8988T (cell line): Measurements from ENCODE around the gene DIAPH3.

ENCODE experiments used
- DNase-seq: peaks from one replicate; pipeline ENCODE4 v3.0.0; 2011

Gene DIAPH3

DNA sequence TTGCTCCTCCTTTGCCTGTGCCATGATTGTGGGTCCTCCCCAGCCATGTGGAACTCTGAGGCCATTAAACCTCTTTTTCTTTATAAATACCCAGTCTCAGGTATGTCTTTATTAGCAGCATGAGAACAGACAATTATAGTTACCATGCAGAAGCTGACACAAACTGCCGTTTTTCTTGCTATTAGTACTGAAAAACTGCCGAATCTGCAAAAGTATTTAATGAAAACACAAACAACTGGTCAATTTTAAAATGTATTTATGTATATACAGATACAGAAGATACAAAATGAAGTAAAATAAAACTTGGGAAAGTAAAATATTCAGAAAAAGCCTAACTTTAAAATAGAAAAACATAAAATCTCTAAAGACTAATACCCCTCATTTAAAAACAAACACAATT is 206.3 kb downstream of the DIAPH3 start:
- DNase-seq: no peak

- DNase-seq: no peak
These were observed 209.1 kb downstream of the DIAPH3 start for GRCh38 chr13:59954601-59955000.

DNA sequence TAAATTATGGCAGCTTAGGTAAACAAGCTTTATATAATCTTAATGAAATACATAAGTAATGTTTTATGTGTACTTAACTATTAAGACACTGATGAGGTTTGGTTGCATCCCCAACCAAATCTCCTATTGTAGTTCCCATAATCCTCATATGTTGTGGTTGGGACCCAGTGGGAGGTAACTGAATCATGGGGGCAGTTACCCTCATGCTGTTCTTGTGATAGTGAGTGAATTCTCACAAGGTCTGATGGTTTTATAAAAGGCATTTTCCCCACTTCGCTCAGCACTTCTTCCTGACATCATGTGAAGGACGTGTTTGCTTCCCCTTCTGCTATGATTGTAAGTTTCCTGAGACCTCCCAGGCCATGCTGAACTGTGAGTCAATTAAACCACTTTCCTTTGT is 212.7 kb downstream of the DIAPH3 start:
- no peak for DNase-seq

- DNase-seq: no peak
These were observed 213.5 kb downstream of the DIAPH3 start for GRCh38 chr13:59950266-59950665.

DNA sequence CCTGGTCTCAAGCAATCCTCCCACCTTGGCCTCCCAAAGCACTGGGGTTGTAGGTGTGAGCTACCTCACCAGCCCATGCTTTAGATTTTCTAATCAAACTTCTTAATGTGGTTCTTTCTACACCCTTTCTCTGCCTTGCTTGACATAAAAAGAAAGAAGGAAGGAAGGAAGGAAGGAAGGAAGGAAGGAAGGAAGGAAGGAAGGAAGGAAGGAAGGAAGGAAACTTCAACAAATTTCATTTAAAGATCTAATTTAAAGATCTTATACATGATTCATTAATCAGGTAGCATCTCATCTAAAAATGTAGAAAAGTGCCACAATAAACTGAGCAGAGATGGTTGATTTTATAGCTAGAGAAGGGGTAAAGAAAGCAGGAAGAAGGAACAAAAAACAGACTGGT is 215.0 kb downstream of the DIAPH3 start:
- DNase-seq: no peak

DNA sequence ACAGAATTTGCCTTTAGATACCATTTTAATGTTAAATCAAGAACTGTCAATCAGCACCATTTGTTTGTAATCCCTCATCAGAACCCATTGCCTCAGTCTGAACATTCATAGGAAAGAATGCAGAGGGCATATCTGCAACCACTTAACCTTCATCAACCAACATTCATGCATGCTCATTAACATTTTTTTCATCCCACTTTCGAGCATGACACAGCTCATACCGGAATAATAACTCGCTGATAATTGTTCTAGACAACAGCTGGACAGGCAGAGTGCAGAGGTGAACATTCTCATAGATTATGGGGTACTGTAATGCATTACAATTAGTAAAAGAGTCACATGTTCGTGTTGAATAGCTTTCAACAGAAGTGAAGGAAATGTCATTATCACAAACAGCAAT is 216.8 kb downstream of the DIAPH3 start:
- no peak for DNase-seq

DNA sequence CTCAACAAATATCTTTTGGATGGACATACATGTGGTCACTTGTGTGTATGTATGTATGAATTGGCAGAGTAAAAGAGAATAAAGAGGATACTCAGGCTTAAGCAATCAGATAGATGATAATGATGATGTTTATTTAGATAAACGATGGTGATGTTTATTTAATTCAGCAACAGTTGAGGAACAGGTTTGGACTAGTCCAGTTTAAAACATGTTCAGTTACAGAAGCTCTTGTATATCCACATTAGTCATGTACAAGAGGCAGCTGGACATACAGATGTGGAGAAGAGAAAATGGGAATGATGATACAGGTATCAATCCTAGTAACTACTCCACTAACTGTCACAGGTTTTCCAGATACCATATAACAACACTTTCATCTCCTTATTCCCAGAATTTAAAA is 232.1 kb downstream of the DIAPH3 start:
- no peak for DNase-seq

- no peak for DNase-seq
These were observed 239.5 kb downstream of the DIAPH3 start for GRCh38 chr13:59924256-59924655.

DNA sequence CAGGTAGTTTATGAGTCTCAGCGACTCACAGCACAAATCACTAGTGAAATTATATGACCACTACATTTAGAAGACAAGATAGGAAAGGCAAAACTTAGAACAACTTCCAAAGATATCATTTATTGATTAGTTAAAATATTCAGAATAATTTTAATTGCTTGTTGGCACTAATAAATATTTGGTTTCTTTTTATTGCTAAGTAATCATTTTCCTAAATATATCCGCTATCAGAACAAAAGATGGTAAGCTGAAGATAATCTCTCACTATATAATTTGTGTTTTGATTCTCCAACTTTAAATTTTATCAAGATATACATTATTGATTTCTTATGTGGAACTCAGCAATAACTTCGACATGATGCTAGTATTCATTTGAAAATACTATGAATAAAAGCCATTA is 248.5 kb downstream of the DIAPH3 start:
- DNase-seq: no peak

DNA sequence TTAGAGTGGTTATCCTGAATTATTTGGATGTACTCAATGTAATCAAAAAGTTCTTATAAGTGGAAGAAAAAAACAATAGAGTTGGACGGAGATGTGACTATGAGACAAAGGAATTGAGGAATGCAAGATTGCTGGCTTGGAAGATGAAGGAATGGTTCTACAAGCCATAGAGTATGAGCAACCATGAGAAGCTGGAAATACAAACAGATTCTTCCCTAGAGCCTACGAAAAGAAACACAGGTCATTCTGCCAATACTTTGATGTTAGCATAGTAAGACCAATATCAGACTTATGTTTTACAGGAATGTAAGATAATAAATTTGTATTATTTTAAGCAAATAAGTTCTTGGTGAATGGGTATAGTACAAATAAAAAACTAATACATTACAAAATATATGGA is 249.2 kb downstream of the DIAPH3 start:
- no peak for DNase-seq

DNA sequence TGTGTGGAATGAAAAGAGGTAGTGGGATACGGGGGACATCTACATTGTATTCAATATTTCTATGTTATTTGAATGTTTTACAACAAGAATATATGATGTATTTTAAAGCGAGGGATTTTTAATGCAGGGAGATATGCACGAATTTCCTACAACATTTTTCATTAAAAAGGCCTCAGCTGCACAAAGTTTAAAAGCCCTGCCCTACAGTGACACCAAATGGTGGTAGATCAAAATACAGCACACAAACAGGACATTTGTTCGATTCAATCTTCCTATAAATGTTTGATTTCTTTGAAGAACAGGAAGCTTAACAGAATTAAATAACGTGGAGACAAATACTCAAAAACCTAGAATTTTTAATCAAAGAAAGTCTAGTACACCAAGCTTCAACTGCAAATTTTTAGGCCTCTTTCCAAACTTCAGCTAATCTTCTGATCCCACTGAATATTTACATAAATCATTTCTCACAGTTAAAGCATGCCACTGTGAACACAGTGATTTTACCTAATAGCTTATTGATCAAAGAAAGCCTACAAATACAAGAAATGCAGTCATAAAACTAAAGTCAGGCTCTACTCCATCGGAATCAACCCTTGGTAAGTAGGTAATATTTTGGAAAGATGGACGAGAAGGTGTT is 257.2 kb downstream of the DIAPH3 start:
- DNase-seq: no peak

- no peak for DNase-seq
These were observed 262.5 kb downstream of the DIAPH3 start for GRCh38 chr13:59901191-59901590.

DNA sequence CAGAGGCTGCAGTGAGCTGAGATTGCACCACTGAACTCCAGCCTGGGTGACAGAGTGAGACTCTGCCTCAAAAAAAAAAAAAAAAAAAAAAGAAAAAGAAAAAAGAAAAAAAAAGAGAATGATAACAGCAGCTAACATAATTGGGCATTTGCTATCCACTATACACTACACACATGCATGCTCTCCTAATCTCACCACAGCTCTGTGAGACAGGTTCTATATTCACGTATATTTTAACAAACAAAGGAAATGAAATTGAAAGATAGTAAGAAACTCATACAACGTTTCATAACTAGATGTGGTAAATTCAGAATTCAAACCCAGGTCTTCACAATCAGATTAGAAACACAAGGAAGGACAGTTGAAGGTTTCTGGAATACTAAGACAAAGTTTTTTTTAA is 265.7 kb downstream of the DIAPH3 start:
- DNase-seq: no peak

DNA sequence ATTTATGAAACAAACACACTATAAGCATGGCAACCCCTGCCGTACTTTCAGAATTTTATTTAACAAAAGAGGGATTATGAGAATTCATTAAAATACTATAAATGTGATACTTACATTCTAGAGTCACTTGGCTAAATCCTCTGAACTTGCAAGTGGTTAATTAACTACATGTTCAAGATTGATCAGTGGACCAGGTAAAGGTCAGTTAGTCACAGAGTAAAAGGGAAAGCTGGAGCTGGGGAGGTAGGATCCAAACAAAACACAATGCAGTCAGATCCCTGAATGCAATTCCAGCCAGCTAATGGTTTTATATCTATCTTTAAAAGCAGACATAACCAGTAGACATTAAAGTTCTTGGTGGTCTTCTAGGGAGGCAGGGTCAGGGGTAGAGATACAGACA is 270.5 kb downstream of the DIAPH3 start:
- DNase-seq: no peak

- DNase-seq: no peak
These were observed 272.7 kb downstream of the DIAPH3 start for GRCh38 chr13:59891053-59891452.

DNA sequence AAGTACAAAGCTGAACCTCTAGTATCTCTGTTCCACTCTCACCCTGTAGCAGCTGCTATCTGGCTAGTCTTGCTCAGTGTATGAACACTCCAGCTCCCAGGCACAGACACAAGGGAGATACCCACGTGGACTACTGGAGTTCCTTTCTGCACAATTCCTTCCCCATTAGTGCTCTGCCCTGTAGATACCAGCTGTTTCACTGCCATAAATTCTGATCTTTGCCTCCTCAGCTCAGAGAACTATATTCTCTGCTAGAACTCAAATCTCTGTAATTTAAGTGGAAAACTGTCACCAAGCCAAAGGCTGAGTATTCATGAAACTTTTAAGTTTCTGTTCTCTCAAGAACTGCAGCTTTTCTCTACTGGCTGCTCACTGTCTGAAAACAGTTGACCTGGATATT is 273.7 kb downstream of the DIAPH3 start:
- no peak for DNase-seq

GRCh38 chr13:59888408-59888807 is 275.3 kb downstream of the DIAPH3 start:
- no peak for DNase-seq

DNA sequence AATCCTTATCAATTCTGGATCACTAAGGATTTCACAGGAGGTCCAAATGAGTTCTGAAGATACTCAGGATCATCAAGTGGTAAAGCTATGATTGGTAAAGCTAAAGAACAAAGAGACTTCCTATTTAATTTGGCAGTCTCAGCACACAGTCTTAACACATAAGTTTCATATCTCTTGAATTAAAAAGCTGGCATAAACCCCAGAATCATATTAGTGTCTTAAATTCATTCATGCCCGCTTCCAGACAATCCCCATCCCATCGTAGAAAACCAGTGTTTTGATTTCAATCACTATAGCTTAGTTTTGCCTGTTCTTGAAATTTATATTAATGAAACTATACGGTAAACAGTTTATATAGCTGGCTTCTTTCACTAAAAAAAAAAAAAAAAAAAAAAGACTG is 278.7 kb downstream of the DIAPH3 start:
- no peak for DNase-seq

DNA sequence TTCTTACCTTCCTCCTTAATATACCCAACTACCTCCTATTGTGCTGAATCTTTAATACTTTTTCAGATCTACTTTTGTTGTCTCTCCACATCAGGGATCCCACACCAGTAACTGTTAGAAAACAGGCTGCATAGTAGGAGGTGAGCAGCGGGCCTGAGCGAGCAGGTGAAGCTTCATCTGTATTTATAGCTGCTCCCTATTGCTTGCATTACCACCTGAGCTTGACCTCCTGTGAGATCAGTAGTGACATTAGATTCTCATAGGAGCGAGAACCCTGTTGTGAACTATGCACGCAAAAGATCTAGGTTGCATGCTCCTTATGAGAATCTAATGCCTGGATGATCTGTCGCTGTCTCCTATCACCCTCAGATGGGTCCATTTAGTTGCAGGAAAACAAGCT is 279.8 kb downstream of the DIAPH3 start:
- no peak for DNase-seq

GRCh38 chr13:59880468-59880867 is 283.3 kb downstream of the DIAPH3 start:
- DNase-seq: no peak

DNA sequence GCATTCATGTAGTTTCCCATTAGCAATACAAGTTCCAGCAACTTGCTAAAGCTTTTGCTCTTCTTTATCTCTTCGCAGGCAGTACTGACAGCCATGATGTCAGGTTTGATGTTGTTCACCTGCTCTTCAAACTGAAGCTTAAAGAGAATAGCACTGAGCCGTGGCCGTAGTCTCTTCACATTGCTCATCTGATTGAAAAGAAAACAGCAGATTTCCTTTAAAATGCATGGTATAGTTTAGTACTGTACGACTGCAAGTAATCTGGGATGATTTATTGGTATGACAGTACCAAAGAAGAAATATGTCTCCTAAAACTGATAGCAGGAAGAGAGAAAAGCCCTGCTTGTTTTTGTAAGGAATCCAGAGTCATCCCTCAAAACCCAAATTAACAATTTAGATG is 284.4 kb downstream of the DIAPH3 start:
- no peak for DNase-seq

DNA sequence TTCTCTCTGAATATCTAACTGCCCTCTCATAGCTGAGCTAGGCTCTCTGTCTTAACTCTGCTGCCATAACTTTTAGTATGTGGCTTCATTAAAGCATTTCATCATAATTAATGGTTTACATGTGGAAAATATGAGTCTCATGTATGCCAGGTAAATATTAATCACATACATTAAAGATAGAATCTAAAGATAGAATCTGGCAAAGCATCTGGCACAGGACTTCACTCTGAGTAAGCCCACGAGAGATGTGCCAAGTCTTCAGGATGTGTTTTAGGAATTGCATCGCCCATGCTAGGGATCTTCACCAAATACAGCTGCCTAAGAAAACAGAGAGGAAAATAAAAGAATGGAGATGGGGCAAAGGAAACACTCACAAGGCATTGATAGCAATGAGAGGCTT is 285.8 kb downstream of the DIAPH3 start:
- no peak for DNase-seq

- DNase-seq: no peak
These were observed 288.8 kb downstream of the DIAPH3 start for GRCh38 chr13:59874973-59875372.

DNA sequence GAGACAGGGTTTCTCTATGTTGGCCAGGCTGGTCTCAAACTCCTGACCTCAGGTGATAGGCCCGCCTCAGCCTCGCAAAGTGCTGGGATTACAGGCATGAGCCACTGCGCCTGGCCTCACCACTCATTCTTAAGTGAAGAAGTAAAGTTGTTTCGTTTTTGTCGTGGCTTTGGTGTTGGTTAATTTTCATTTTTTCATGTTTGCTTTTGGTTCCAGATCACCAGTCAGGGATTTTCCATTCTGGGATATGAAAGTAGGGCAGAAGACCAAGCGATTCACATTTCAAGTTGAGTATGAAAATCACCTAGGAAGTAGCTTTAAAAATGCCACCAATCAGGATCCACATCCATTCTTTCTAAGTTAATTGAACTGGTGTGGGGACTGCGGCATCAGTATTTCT is 289.9 kb downstream of the DIAPH3 start:
- no peak for DNase-seq

GRCh38 chr13:59873309-59873708 is 290.4 kb downstream of the DIAPH3 start:
- DNase-seq: no peak

DNA sequence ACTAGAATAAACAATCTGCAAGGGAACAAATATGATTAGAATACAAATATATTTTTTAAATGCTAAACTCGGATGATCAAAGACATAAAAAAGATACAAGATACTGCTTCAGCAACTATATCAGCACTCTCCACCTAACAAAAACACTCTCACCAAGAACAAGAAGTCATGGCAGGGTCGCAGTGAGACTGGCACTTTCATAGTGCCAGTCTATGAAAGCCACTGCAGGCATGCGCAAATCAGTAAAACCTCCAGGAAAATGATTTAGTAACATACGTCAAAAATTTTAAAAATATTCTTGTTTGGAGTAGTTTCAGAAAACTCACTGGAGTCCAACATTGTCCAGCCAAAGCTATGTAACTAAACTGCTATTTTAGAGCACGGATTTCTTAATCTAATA is 295.9 kb downstream of the DIAPH3 start:
- DNase-seq: no peak
